ENCODE data around the gene LRRC18.

Gene LRRC18

DNA sequence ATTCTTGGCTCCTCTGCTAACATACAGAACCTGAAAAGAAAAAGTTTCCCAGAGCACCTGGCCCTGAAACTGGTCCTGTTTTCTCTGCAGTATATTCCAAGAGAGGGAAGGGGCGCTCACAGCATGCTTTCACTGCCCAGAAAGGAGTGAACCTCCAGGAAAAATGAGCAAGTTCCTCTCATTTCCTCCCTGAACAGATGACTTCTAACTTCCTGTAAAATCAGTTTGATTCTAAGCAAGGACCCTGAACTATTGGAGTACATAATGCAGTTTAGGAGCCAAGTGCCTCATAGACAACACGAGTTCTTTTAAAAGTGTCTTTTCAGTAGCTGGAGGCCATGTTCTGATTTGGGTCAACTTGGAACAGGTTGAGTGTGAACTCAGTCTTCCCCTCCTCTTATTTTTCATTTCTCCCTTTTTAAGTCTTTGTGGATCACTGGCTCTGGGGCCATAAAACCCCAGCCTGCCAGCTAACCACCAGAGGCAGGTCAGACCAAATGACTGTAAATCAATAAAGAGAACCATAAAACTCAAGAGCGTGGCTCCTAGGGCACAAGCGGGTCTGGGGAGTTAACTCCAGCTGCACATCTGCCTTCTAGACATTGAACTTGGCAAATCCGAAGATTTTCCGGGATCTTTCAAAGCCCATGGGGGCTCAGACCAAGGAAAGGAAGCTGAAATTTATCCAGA lies 5.9 kb upstream of the LRRC18 start:
- DNase-seq = no peak

DNA sequence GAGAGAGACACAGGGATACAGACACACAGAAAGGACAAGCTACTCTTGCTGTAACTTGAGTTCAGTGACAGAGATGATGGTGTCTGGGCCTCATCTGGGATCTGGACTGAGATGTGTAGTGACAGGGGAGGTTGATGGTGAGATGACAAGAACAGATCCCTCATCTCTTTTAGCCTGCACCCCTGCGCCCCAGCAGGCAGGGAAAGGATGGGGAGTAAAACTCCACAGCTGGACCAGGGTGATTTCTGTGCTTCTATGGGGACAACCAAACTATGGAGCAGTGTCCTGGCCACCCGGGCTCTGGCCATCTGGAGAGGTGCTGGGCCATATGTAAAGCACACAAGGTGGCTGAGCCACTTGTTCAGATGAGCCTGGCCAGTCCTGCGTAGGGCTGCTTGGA lies 4.5 kb upstream of the LRRC18 start:
- DNase-seq = no peak

DNA sequence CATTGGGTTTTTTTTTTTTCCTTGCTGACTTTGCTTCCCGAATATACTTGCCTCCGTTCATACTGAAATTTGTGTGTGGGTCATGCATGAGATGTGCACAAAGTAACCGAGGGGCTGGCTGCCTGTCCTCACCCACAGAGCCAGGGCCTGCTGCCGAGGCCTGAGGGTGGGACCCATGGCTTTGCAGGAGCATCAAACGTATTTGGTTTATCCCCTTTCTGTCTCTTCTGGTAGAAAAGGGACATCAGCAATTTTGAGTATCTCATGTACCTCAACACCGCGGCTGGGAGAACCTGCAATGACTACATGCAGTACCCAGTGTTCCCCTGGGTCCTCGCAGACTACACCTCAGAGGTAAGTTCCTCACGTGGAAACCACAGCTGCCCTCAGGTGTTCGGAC lies 3.5 kb upstream of the LRRC18 start:
- DNase-seq = no peak

DNA sequence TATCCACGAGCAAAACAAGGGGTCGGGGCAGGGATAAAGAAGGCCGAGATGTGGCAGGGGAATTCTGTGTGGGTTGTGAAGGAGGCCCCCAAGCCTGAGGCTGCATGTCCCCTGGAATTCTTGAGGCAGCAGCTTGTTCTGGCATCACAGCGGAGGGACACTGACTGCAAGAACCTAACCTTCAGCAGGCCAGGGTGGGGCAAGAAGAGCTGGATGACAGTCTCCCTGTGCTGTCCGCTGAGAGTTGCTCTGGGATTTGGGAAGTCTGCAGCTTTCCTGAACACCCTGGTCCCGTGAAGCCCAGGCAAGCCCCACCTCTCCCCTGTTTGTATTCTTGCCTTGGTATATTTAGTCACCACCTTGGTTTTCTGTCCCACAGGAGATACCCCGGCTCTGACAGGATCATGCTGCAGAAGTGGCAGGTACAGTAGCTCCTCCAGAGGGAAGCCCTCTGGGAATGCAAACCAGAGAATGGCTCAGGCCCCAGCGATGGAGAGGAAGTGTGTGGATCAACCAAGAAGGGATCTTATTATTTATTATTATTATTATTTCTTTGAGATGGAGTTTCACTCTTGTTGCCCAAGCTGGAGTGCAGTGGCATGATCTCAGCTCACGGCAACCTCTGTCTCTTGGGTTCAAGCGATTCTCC lies 1.9 kb upstream of the LRRC18 start:
- DNase-seq = no peak

DNA sequence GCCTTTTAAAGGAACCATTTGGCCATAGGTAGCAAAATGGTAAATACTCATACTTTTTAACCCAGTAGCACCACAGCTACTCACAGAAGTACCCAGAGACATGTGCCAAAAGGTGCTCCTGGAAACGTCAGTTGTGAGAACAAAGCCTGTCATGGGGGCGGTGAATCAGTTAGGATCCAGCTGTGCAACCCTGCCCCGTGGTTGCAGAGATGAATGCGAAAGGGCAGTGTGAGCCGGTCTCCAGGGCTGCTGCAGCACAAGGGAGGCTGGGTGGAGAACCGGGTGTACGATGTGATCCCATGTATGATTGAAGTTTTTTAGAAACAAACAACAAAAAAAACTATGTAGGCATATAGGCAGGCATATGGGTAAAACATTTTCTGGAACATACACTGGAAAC lies 1.3 kb upstream of the LRRC18 start:
- no peak for DNase-seq

DNA sequence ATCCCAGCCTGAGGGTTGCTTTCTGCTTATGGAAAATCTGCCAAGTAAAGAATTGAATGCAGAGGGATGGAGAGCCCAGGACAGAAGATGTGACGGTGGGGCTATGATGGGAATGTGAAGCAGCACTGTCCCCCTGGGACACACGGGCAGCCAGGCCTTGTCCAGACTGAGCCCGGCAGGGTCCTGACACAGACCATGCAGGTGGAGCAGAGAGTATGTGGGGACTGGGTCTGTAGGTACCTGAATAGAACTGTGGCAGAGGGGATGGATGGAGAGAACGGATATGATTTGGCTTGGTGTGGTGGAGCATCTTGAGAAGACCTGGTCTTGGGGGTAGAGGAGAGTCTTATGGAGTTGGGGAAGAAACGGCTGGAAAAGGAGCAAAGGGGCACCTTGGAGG lies 732 bp upstream of the LRRC18 start:
- no peak for DNase-seq

DNA sequence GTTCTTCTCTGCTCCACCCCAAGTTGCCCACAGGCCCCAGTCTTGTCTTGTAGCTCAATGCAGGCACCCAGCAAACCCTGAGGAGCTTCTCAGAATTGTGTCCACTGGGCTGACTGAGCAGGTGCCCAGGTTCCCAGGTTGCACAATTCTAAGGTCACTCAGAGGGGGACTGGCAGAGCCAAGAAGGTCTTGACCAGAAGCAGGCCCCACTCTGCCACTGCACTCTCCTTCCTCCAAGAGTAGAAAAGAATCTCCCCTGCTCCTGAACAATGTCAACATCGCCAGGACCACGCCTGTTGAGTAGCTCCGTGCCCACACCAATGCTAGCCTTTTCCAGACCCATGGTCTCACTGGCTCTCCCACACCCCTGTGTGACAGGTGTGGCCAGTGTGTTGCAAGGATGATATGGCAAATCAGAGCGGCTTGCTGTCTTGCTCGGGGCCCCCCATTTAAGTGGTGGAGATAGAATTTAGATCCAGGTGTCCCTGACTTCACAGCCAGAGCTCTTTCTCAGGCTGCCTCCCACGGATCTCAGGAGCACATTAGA lies 577 bp downstream of the LRRC18 start:
- no peak for DNase-seq

DNA sequence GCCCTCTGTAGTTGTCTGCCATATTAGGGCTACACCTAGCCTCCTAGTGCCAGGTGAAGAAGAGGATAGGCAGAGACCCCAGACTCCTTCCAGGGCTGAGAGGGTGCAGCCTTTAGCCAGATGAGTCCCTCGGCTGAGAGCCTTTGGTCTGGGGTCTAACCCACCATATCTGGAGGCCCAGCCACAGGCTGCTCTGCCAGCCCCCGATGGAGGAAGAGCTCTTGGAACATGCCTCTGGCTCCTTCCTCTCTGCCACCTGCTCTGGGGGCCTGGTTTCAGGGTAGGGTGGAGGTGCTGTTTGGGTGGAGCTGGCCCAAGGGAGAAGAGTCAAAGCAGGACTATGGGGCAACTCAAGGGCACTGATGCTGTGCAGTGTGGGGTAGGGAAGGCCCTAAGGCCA lies 1.4 kb downstream of the LRRC18 start:
- DNase-seq = no peak

DNA sequence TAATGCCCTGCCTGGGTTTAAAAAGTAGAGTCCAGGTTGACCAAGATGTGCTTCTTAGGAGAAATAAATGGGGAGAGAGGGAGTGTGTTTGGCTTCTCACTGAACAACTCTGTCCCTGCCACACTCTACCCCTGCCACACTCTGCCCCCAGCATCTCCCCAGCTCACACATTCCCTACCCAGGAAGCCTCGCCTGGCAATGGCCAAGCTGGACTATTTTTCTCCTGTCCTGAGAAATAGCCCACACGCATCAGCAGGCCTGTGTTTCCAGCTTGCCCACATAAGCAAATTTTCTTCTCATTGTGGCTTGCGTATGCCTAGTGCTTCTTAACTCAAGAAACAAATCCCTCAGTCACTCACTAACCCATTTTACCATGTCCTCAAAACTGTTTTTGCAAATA lies 1.8 kb downstream of the LRRC18 start:
- no peak for DNase-seq

DNA sequence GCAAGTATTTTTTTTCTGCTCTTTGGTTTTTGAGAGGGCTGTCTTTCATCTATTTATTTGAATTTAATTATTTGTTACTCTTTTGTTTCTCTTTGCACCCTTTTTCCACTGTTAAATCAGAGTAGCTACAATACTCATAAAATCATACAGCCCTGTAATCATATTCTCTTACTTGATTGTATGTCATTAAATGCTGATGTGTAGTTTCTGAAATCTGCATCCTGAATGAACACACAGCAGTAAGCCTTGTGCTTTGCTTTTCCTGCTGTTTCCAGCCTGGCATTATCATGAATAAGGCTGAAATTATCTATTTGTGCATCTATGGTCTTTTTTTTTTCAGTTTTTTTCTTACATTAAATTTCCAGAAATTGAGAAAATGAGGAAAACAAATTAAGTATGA lies 4.1 kb downstream of the LRRC18 start:
- DNase-seq = no peak

DNA sequence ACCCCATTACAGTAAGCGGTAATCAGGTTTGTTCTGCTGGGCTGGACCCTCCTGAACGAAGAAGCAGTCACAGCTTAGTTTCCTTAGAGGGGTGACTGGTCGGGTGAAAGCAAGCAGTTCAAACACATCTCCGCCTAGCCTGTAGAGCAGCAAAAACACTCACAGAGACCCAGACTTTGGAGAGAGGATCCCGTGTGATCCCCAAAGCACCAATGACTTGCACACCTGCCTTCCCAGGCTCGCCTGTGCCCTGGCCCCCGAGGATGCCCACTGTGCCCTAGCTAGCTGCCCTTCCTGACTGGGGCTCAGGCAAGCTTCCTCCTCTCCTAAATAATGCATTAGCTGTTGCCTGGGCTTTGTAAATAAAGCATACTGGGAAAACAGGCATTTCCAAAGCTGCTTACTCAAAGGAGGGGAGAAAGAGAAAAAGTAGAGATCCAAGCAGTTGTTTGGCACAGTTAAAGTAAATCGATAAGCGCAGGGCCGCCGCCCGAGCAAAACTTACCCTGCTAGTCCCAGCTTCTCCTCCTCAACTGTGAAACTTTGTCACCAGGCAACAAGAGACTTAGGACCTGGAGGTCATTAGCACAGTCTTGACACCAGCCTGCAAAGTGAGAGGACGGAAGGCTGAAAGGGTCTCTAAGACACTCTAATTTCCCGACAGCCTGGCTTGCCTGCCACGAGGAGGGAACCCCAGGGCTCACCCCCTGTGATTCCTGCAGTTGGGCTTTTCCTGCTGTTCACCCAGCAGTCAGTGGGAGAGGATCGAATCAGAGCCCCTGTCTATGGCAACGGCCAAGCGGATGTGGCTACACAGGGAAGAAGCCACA lies 4.8 kb downstream of the LRRC18 start:
- no peak for DNase-seq

DNA sequence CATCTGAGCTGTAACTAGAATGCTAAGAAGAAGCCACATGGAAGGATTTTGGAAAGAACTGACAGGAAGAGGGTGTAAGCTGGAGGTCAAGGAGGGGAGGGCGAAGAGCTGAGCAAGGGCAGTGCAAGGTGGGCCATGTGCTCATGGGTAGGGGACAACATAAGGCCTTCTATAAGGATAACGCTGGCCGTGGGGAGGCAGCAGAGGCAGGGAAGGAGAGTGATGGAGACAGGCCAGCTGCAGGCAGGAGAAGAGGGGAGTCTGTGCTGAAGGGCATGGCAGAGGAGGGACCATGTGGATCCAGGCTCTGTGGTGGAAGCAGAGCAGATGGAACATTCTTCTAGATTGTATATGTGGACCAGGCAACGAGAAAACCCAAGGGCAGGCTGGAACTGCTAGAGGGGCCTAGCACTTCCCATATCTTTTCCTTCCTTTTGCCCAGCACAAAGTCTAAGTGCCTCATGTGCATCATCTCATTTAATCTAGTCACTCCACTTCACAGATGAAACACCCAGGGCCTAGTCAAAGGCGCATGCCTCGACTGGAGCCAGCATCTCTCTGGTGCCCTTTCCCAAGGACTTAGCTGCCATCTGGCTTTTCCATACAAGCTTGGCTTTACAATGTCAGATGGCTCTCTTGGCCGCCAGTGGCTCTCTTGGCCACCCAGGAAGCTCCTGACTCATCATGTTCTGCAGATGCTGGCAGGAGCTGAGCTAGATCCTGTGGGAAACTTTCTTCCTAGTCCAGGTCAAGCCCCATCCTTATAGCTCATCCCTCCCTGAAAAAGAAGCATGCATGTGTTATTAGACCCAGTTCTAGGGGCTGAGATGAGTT lies 6.6 kb downstream of the LRRC18 start:
- no peak for DNase-seq

DNA sequence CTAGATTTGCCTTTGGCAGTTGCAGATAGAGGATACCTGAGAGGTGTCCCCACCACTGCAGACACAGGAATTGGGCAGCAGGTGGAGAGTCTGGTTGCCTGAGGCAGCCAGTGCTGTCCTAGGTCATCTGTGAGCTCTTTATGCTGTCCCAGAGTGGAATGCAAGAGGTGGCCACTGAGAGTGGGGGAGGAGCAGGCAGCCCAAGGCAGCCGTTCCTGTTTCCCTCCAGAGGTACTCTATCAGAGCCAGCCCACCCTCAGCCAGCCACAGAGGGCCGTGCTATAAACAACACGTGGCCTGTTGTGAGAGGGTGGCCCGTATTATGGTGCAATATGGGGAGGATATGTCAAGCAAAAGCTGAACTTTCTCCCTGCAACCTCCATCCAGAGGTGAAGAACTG lies 8.5 kb downstream of the LRRC18 start:
- DNase-seq = no peak

DNA sequence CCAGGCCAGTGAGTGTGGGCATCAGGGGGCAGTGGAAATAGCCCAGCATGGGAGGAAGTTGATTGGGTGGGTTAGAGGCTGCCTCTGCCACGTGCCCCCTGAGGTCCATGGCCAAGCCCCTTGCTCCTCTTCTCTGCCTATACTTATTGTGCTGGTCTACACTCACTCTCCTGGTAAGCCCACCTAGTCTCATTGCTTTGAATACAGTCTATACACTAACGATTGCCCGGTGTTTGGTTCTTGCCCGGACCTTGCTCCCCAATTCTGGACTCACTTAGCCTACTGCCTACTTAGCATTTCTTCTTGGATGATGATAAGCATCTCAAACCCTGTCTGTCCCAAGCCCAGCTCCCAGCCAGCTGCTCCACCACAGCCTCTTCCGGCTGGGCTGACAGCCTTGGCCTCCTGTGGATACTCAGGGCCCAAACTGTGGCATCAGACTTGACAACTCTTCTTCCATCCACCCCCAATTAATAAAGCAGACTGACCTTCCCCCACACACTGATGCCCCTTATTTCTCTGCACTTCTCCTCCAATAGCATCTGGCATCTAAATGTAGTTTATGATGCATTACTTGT lies 10.1 kb downstream of the LRRC18 start:
- DNase-seq = no peak

DNA sequence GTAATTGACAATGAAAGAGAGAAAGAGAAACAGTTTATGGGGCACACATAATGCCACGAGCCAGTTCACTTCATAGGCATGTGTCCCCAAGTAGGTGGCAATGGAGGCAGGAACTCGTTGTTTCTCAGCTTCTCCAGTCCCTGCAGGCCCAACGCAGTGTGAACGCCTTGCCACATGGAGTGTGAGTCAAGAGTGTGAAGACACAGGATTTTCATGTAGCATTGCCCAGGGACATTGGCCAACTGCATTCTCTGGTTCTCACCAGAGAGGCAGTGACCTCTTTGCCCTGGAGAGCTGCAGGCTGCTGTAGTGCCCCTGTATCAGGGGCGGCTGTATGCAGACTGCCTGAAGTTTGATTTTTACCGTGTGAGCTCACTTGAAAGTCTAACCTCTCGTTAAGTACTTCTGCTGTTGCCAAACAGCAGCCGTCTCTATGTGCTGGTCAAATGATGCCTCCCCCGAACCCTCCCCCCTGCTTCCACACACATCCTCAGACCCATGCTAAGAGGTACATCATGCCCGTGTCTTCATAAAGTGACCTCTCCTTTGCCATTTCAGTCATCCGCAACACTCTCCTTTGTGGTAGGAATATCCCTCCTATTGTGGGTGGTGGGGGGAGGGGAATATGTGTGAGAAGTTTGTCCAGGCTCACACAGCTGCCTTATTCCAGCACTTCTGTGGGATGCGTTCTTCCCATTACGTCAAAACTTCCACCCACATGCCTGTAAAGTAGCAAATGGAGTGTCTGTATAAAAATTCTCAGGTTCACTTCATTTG lies 12.7 kb downstream of the LRRC18 start:
- no peak for DNase-seq

DNA sequence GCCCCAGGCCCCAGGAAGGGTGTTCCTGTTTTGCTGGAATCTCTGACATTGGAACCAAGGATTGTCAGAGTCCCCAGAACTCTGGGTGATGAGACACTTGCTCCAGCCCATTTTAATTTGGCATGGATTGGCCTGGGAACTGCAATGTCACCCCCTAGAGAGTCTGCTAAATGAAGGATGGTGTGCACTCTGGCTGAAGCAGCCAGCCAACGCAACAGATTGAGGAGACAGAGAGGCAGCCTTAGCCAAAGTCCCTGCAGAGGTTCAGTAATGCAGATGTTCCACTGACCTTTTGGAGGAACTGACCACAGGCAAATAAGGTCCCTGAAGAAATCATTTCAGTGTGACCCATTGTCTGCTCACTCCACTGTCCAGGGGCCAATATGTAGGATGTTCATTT lies 13.4 kb downstream of the LRRC18 start:
- DNase-seq = no peak

DNA sequence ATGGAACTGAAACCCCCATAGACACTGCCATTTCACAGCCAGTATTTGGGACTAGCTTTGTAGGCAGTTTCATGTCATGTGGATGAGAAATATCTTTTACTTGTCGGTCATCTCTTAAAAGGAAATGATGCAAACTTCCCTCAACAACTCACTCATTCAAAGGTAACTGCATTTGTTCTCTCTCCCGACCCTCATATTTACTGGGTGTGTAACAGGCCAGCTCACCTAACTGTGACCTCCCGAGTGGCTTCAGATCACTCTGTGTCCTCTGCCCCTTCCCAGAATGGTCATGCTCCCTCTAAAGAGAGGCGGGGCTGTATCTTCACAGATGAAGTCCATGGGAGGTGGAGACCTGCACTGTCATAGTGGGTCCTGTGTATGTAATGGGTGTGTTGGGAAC lies 14.7 kb downstream of the LRRC18 start:
- DNase-seq = no peak

DNA sequence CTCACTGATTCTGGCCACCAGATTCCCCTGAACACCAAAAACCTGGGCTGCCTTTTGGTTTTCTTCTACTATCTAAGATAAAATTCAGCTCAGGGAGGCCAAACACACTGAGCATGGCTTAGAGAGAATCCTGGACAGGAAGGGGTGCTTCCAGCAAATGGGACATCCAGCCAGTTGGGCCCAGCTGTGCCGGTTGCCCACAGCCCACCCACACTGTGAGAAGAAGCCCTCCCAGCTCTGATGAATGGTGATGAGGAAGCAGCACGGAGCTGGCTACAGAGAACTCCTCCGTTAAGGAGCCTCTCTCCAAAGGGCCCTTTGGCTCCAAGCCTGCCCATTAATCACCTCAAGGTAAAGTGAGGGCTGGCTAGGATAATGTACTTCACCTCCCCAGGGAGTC lies 15.9 kb downstream of the LRRC18 start:
- DNase-seq = no peak

DNA sequence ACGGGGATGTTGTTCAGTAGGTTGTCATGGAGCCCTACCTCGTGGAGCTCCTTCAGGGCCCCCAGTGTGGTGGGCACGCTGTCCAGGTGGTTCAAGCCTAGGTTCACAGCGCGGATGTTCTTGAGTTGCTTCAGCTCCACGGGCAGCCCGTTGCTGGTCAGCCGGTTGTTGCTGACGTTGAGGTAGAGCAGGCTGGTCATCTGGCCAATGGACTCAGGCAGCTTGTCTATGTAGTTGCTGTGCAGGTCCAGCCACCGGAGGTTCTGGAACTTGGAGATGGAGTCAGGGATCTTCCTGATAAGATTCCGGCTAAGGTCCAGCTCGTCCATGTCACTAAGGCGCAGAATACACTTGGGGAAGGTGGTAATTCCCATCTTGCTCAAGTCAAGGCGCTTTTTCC lies 26.0 kb downstream of the LRRC18 start:
- DNase-seq = no peak

DNA sequence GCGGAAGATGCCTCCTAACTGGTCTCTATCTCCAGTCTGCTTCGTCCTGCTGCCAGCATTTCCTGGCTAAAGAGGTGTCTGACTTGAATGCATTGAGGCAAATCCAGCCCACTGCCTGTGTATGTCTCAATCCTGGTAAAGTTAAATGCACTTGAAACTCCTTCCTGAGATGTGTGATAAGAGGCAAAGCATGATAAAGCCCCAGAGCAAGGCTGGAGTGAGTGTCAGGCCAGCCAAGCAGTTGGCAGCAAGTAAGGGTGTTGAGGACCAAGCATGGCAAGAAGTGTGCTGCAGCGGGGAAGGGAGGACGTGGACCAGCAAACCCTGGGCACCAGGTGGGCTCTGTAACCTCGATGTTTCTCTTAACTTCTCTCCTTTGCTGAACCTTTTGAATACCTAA lies 29.1 kb downstream of the LRRC18 start:
- DNase-seq = no peak

DNA sequence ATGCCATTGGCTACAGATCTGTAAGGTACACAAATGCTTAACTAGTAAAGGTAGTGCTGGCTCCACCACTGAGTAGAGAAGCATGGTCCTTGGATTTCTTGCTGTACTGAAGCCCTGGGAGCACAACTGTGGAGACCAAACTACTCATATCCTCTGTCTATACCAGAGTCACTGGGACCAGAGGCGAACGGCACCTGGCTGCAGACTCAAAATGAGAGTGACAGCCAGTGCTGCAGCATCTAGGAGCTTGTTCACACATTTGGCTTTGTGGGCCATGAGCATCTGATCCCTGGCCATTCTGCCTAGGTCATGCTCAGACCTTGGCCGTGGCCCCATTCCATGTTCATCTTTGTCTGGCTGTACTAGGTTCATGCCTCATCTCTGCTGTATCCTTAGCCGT lies 31.9 kb downstream of the LRRC18 start:
- peak; percentile 36 for DNase-seq

DNA sequence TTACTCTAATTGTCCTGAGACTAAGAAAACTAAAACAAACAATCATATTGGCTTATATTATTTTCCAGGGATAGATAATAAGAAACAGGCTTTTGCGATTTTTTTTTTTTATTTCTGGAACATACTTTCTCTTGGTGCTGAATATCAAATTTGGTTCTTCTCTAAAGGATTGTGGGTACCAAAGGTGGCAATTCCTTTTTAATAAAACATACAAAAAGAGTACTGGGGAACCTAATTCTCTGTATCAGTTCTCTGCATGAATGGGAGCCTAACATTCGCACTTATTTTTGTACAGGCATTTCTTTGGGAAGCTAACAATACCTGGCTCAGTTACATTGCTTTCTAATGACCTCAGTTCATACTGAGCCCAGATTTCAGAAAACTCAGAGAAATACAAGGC lies 32.8 kb downstream of the LRRC18 start:
- no peak for DNase-seq
